Activated naive CD4-positive, alpha-beta T cell treated with anti-CD3 and anti-CD28 coated beads for 36 hours (primary cell): ENCODE measurements around the gene ZHX3. TPM values are rescaled to one million over a fixed set of nuclear protein-coding genes. Genes with fewer than 3 reads are reported as not detected.

Experiments
- CTCF ChIA-PET: fragments of 350-600 bp; sonication (Branson Sonifier 250); formaldehyde crosslinking; loops from one replicate; lab custom pipeline; 2021; ENCODE audit warnings: antibody characterized with exemption; lab: Charles Lee
- DNase-seq: peaks from one replicate; pipeline ENCODE4 v3.0.0-alpha.2; 2020
- H3K27ac Mint-ChIP-seq: one replicate; pipeline ENCODE4 v1.8.0; 2021; ENCODE audit warnings: mild to moderate bottlenecking, mixed read lengths
- H3K27me3 Mint-ChIP-seq: one replicate; pipeline ENCODE4 v1.8.0; 2021; ENCODE audit warnings: low read depth, mixed read lengths
- H3K36me3 Mint-ChIP-seq: one replicate; pipeline ENCODE4 v1.8.0; 2021; ENCODE audit warnings: low read depth, mixed read lengths
- H3K4me1 Mint-ChIP-seq: one replicate; pipeline ENCODE4 v1.8.0; 2021; ENCODE audit warnings: low read depth, mixed read lengths
- H3K4me3 Mint-ChIP-seq: one replicate; pipeline ENCODE4 v1.8.0; 2021; ENCODE audit warnings: mild to moderate bottlenecking, moderate library complexity, mixed read lengths
- H3K9me3 Mint-ChIP-seq: one replicate; pipeline ENCODE4 v1.8.0; 2021; ENCODE audit warnings: mixed read lengths
- intact Hi-C: fragments of 100-400 bp; cut with micrococcal nuclease; formaldehyde crosslinking; loops from one replicate; pipeline ENCODE4 v1.15.1; 2023
- total RNA-seq, 2 experiments: library from RNA; stranded (reverse); gene quantifications; one replicate each; pipeline ENCODE4 v1.2.3, GENCODE V29; 2021

The ZHX3 gene
- total RNA-seq, 2 experiments from 2014 or later: 9.4 to 9.9 TPM

- Mint-ChIP-seq H3K36me3 (no peaks in the 10 kb centered on the region), H3K4me3 (no peak overlapping the region), H3K27me3 (peaks cover 2% of the 10 kb centered on the region), H3K27ac (no peak overlapping the region), H3K4me1 (peaks cover 11% of the 10 kb centered on the region), H3K9me3 (no peaks in the 10 kb centered on the region)
- CTCF ChIA-PET: interaction anchor here (1.6 to 5.1 kb wide), 2 partner anchors 104 to 202 kb away, joined by 6 to 55 read pairs; no protein-coding TSS in a partner anchor
- intact Hi-C loops: no loop called here
- DNase-seq: no peak
Measured at GRCh38 chr20:41336711-41337492, 19.4 kb upstream of the ZHX3 start.

- H3K4me1 Mint-ChIP-seq: peaks cover 11% of the 10 kb centered on the region
- CTCF ChIA-PET: no interaction called here
- intact Hi-C loops: no loop called here
- no peaks in the 10 kb centered on the region for H3K9me3 Mint-ChIP-seq
- H3K4me3 Mint-ChIP-seq: no peak overlapping the region
- peaks cover 2% of the 10 kb centered on the region for H3K27me3 Mint-ChIP-seq
- no peaks in the 10 kb centered on the region for H3K36me3 Mint-ChIP-seq
- H3K27ac Mint-ChIP-seq: no peak overlapping the region
- no peak for DNase-seq
Measured at GRCh38 chr20:41335591-41335990, 18.1 kb upstream of the ZHX3 start.

GRCh38 chr20:41334443-41335421 lies 17.2 kb upstream of the ZHX3 start:
- no peaks in the 10 kb centered on the region for H3K36me3 Mint-ChIP-seq
- no peak for DNase-seq
- H3K27me3 Mint-ChIP-seq: peaks cover 2% of the 10 kb centered on the region
- H3K4me1 Mint-ChIP-seq: peaks cover 8% of the 10 kb centered on the region
- intact Hi-C loops: no loop called here
- H3K9me3 Mint-ChIP-seq: no peaks in the 10 kb centered on the region
- no peak overlapping the region for H3K4me3 Mint-ChIP-seq
- CTCF ChIA-PET: interaction anchor here (1.4 kb wide), 1 partner anchor 10 kb away, joined by 3 read pairs; no protein-coding TSS in a partner anchor
- H3K27ac Mint-ChIP-seq: no peak overlapping the region

GRCh38 chr20:41334036-41334435 lies 16.5 kb upstream of the ZHX3 start:
- no peak for DNase-seq
- intact Hi-C loops: no loop called here
- CTCF ChIA-PET: interaction anchor here (1.4 to 1.8 kb wide), 2 partner anchors 11 to 199 kb away, joined by 3 to 7 read pairs; no protein-coding TSS in a partner anchor
- no peaks in the 10 kb centered on the region for H3K36me3 Mint-ChIP-seq
- H3K4me1 Mint-ChIP-seq: peaks cover 11% of the 10 kb centered on the region
- H3K4me3 Mint-ChIP-seq: no peak overlapping the region
- no peaks in the 10 kb centered on the region for H3K9me3 Mint-ChIP-seq
- no peak overlapping the region for H3K27ac Mint-ChIP-seq
- no peaks in the 10 kb centered on the region for H3K27me3 Mint-ChIP-seq

GRCh38 chr20:41331731-41332130 lies 14.2 kb upstream of the ZHX3 start:
- no peaks in the 10 kb centered on the region for H3K9me3 Mint-ChIP-seq
- H3K4me3 Mint-ChIP-seq: no peak overlapping the region
- H3K36me3 Mint-ChIP-seq: no peaks in the 10 kb centered on the region
- intact Hi-C loops: no loop called here
- H3K4me1 Mint-ChIP-seq: peaks cover 11% of the 10 kb centered on the region
- CTCF ChIA-PET: interaction anchor here (0.6 to 2.0 kb wide), 3 partner anchors 8 to 132 kb away, joined by 3 to 4 read pairs (median 3); no protein-coding TSS in a partner anchor
- H3K27me3 Mint-ChIP-seq: no peaks in the 10 kb centered on the region
- no peak overlapping the region for H3K27ac Mint-ChIP-seq
- no peak for DNase-seq

GRCh38 chr20:41330941-41331340 lies 13.4 kb upstream of the ZHX3 start:
- CTCF ChIA-PET: interaction anchor here (1.2 to 2.2 kb wide), 3 partner anchors 8 to 195 kb away, joined by 3 to 14 read pairs (median 4); no protein-coding TSS in a partner anchor
- H3K27ac Mint-ChIP-seq: no peak overlapping the region
- H3K27me3 Mint-ChIP-seq: no peaks in the 10 kb centered on the region
- H3K4me3 Mint-ChIP-seq: no peak overlapping the region
- peaks cover 11% of the 10 kb centered on the region for H3K4me1 Mint-ChIP-seq
- H3K9me3 Mint-ChIP-seq: no peaks in the 10 kb centered on the region
- DNase-seq: no peak
- no peaks in the 10 kb centered on the region for H3K36me3 Mint-ChIP-seq
- intact Hi-C loops: no loop called here

- H3K36me3 Mint-ChIP-seq: no peaks in the 10 kb centered on the region
- no peak overlapping the region for H3K4me3 Mint-ChIP-seq
- intact Hi-C loops: no loop called here
- H3K27ac Mint-ChIP-seq: no peak overlapping the region
- DNase-seq: no peak
- no peaks in the 10 kb centered on the region for H3K9me3 Mint-ChIP-seq
- H3K27me3 Mint-ChIP-seq: no peaks in the 10 kb centered on the region
- peaks cover 11% of the 10 kb centered on the region for H3K4me1 Mint-ChIP-seq
- CTCF ChIA-PET: interaction anchor here (1.2 to 2.2 kb wide), 4 partner anchors 9 to 196 kb away, joined by 3 to 14 read pairs (median 6); partner anchors contain the start of gene LPIN3
Measured at GRCh38 chr20:41330343-41330720, 12.8 kb upstream of the ZHX3 start.

- Mint-ChIP-seq H3K4me1 (peaks cover 11% of the 10 kb centered on the region), H3K36me3 (no peaks in the 10 kb centered on the region), H3K27me3 (no peaks in the 10 kb centered on the region), H3K4me3 (peak overlapping the region; percentile 3), H3K9me3 (no peaks in the 10 kb centered on the region), H3K27ac (peak overlapping the region; percentile 25)
- peak; percentile 82 for DNase-seq
- intact Hi-C loops: loop anchor here (1.0 kb wide), 2 partner anchors 11 to 12 kb away; partner anchors contain the start of genes LPIN3 and ZHX3
- CTCF ChIA-PET: interaction anchor here (0.6 to 2.2 kb wide), 7 partner anchors 9 to 196 kb away, joined by 3 to 14 read pairs (median 4); partner anchors contain the start of gene LPIN3
Measured at GRCh38 chr20:41329435-41330342, 12.2 kb upstream of the ZHX3 start.

GRCh38 chr20:41327178-41327577 lies 9.6 kb upstream of the ZHX3 start:
- CTCF ChIA-PET: interaction anchor here (0.7 to 1.5 kb wide), 2 partner anchors 12 to 335 kb away, joined by 5 to 7 read pairs; no protein-coding TSS in a partner anchor
- H3K36me3 Mint-ChIP-seq: no peaks in the 10 kb centered on the region
- no peak overlapping the region for H3K4me3 Mint-ChIP-seq
- intact Hi-C loops: no loop called here
- no peak overlapping the region for H3K27ac Mint-ChIP-seq
- peaks cover 11% of the 10 kb centered on the region for H3K4me1 Mint-ChIP-seq
- no peaks in the 10 kb centered on the region for H3K27me3 Mint-ChIP-seq
- DNase-seq: no peak
- no peaks in the 10 kb centered on the region for H3K9me3 Mint-ChIP-seq

GRCh38 chr20:41320976-41321375 lies 3.4 kb upstream of the ZHX3 start:
- Mint-ChIP-seq H3K9me3 (no peaks in the 10 kb centered on the region), H3K4me3 (no peak overlapping the region), H3K36me3 (no peaks in the 10 kb centered on the region), H3K27me3 (no peaks in the 10 kb centered on the region), H3K4me1 (peaks cover 14% of the 10 kb centered on the region), H3K27ac (no peak overlapping the region)
- intact Hi-C loops: no loop called here
- CTCF ChIA-PET: interaction anchor here (0.5 kb wide), 1 partner anchor 140 kb away, joined by 3 read pairs; no protein-coding TSS in a partner anchor
- DNase-seq: no peak

GRCh38 chr20:41320441-41320840 lies 2.9 kb upstream of the ZHX3 start:
- Mint-ChIP-seq H3K27me3 (no peaks in the 10 kb centered on the region), H3K9me3 (no peaks in the 10 kb centered on the region), H3K36me3 (no peaks in the 10 kb centered on the region), H3K4me1 (peaks cover 17% of the 10 kb centered on the region), H3K4me3 (no peak overlapping the region), H3K27ac (no peak overlapping the region)
- DNase-seq: no peak
- intact Hi-C loops: no loop called here
- CTCF ChIA-PET: interaction anchor here (0.5 kb wide), 1 partner anchor 139 kb away, joined by 3 read pairs; no protein-coding TSS in a partner anchor
